HUES64 (cell line): Measurements from ENCODE around the gene CTDP1.

Source experiments
- H3K27ac ChIP-seq: 2 replicates; pipeline ENCODE4 v1.7.0; 2013; ENCODE audit warnings: low read depth, low read length, inconsistent platforms
- H3K27me3 ChIP-seq: 2 replicates; pipeline ENCODE4 v1.6.1; 2013; ENCODE audit warnings: mild to moderate bottlenecking, low read length; ENCODE audit not compliant: insufficient read depth
- H3K36me3 ChIP-seq: 2 replicates; pipeline ENCODE4 v1.6.1; 2013; ENCODE audit warnings: mild to moderate bottlenecking, low read length; ENCODE audit not compliant: insufficient read depth
- H3K4me1 ChIP-seq: 2 replicates; pipeline ENCODE4 v1.6.1; 2013; ENCODE audit warnings: mild to moderate bottlenecking, low read length, moderate library complexity; ENCODE audit not compliant: insufficient read depth
- H3K4me3 ChIP-seq: 2 replicates; pipeline ENCODE4 v1.5.1; 2013; ENCODE audit warnings: mild to moderate bottlenecking, low read length, moderate library complexity
- H3K9ac ChIP-seq: 2 replicates; pipeline ENCODE4 v1.6.1; 2013; ENCODE audit warnings: mild to moderate bottlenecking, low read depth, low read length
- H3K9me3 ChIP-seq: 2 replicates; pipeline ENCODE4 v1.6.1; 2013; ENCODE audit warnings: low read depth, low read length; ENCODE audit not compliant: insufficient read depth
- WGBS: fragments of 150-250, 120-280 bp; methylation state at CpG from one replicate; pipeline ENCODE4 v1.1.7; 2013; ENCODE audit warnings: missing lambda C conversion rate; 5-methylcytosine and 5-hydroxymethylcytosine counted together

Gene CTDP1

DNA sequence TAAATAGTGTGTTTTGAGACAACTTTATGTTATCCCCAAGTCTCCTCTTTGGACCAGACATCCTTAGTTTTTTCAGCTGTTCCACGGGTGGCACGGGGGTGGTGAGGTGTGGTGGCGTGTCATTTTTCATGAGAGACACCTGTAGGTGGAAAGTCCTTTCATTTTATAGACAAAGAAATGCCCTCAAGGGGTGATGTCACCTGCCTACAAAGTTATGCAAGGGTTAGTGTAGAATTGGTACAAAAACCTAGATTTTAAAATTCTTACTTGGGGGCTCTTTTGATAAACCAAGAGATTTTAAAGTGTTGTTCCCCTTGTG, 15.3 kb downstream of the CTDP1 start:
- no peaks in the 10 kb centered on the region for H3K9me3 ChIP-seq

DNA sequence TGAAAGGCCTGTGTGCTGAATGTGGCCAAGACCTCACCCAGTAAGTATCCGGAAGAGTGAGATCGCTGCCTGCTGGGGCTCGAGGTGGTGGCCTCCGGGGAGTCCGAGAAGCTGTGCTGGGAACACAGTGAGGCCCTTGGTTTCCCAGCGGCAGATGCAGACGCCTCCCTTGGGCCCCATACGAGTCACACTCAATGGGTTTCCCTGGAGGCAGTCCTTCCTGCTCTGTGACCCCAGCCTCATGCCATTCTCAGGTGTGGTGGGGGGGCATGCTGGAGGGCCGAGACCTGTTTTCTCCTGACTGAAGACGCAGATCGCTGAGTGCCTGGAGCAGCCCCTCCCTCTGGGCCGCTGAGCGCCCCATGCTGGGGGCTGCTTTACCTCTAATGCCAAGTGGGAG, 15.7 kb downstream of the CTDP1 start:
- H3K27me3 ChIP-seq: no peaks in the 10 kb centered on the region
- H3K36me3 ChIP-seq: peaks cover 42% of the 10 kb centered on the region
- H3K9me3 ChIP-seq: no peaks in the 10 kb centered on the region
- WGBS: 84% methylated on average over 13 of the region's 13 CpGs
- H3K9ac ChIP-seq: no peak overlapping the region
- H3K27ac ChIP-seq: no peak overlapping the region
- no peaks in the 10 kb centered on the region for H3K4me1 ChIP-seq
- H3K4me3 ChIP-seq: no peak overlapping the region

More for the DNA sequence above, 15.3 kb downstream of the CTDP1 start:
- Histone ChIP-seq H3K4me1 (no peaks in the 10 kb centered on the region), H3K27me3 (no peaks in the 10 kb centered on the region), H3K36me3 (peaks cover 38% of the 10 kb centered on the region), H3K9ac (no peak overlapping the region), H3K4me3 (no peak overlapping the region), H3K27ac (no peak overlapping the region)
- WGBS: 81% methylated on average over 3 of the region's 3 CpGs

- Histone ChIP-seq H3K4me3 (no peak overlapping the region), H3K27ac (no peak overlapping the region), H3K36me3 (peaks cover 50% of the 10 kb centered on the region), H3K27me3 (no peaks in the 10 kb centered on the region), H3K9ac (no peak overlapping the region), H3K9me3 (no peaks in the 10 kb centered on the region), H3K4me1 (no peaks in the 10 kb centered on the region)
- WGBS: 94% methylated on average over 53 of the region's 53 CpGs
Observed at GRCh38 chr18:79695856-79696850, 16.6 kb downstream of the CTDP1 start.

DNA sequence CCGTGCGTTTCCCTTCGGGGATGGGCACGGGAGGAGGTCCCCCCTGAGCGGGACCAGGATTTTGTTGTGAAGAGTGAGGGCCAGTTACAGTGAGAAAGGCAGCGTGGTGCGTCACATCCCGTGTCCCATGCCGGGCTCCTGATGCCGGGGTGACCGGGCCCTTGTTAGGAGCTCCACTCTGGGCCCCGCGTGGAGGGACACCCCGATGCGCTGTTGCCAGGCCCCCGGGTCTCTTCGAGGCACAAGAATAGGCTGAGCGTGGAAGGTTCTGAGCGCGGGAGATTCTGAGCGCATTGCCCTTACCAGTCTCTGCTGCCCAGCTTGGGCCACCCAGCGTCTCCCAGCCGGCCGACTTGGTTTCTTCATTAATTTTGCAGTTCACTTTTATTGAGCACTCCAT, 17.6 kb downstream of the CTDP1 start:
- H3K4me3 ChIP-seq: no peak overlapping the region
- H3K9ac ChIP-seq: no peak overlapping the region
- no peaks in the 10 kb centered on the region for H3K9me3 ChIP-seq
- no peaks in the 10 kb centered on the region for H3K4me1 ChIP-seq
- WGBS: 94% methylated on average over 24 of the region's 24 CpGs
- H3K27me3 ChIP-seq: no peaks in the 10 kb centered on the region
- peaks cover 53% of the 10 kb centered on the region for H3K36me3 ChIP-seq
- H3K27ac ChIP-seq: no peak overlapping the region

DNA sequence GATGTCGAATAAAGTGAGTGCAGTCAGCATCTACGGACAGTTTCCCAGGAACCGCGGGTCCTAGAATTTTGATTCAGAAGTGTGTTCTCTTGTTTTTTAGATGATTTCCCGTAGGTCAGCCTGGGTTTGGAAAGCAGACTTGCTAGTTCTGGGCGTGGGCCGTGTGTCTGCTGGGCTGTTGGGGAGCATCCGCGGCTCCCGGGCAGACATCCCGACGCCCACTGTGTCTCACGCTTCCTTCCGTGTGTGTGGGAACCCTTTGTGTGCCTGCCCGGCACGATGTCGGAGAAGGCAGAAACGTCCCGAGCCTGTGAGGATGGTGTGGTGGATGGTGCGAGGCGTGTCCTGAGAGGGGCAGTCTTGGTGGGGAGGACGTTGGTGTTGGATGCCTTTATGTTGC, 18.4 kb downstream of the CTDP1 start:
- H3K4me3 ChIP-seq: no peak overlapping the region
- no peak overlapping the region for H3K9ac ChIP-seq
- no peaks in the 10 kb centered on the region for H3K4me1 ChIP-seq
- H3K36me3 ChIP-seq: peaks cover 56% of the 10 kb centered on the region
- H3K9me3 ChIP-seq: no peaks in the 10 kb centered on the region
- H3K27me3 ChIP-seq: no peaks in the 10 kb centered on the region
- 96% methylated on average over 22 of the region's 22 CpGs for WGBS
- no peak overlapping the region for H3K27ac ChIP-seq

DNA sequence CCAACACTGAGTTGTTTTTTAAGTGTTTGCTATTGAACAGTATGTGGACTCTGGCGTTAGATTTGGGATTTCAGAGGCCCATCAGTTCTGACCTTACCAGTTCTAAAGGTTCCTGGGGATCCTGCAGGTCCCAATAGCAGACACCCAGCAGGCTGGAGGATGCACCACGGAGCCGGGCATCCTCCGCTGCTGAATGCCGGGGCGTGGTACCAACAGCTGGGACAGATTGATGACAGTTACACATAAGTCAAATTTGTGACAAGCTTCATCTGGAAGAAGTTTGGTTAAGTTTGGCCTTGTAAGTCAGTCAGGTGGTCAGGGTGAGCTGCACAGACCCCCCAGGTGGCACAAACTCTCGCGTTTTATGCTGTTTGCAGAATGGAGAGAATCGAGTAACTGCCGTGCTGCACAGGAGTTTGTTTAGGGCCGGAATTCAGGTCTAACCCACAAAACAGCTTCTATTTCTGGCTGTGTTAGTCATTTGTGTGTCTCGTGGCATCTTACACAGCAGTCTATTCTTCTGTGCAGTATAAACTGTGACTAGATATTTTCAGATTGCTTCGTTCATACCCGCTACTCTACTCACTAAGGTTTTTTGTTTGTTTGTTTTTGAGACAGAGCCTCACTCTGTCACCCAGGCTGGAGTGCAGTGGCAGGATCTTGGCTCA, 19.2 kb downstream of the CTDP1 start:
- H3K36me3 ChIP-seq: peaks cover 64% of the 10 kb centered on the region
- no peak overlapping the region for H3K9ac ChIP-seq
- H3K27me3 ChIP-seq: no peaks in the 10 kb centered on the region
- no peak overlapping the region for H3K27ac ChIP-seq
- WGBS: 98% methylated on average over 14 of the region's 14 CpGs
- no peaks in the 10 kb centered on the region for H3K4me1 ChIP-seq
- no peak overlapping the region for H3K4me3 ChIP-seq
- H3K9me3 ChIP-seq: no peaks in the 10 kb centered on the region

DNA sequence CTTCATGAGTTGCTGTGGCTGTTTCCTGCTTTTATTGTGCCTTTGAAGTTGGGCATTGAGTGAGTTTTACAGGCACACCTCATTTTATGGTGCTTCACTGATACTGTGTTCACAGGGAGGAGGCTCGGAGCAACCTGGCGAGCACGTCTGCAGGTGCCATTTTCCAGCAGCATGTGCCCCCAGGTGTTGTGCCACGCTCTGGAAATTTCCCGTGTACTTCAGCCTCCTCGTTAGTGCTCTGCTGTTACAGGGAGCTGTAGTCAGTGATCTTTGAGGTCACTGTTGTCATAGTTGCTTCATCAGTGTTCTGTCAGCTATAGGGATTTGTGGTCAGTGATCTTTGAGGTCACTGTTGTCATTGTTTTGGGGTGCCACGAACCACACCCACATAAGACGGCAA, 20.1 kb downstream of the CTDP1 start:
- no peaks in the 10 kb centered on the region for H3K4me1 ChIP-seq
- no peak overlapping the region for H3K27ac ChIP-seq
- 95% methylated on average over 8 of the region's 8 CpGs for WGBS
- no peaks in the 10 kb centered on the region for H3K27me3 ChIP-seq
- no peaks in the 10 kb centered on the region for H3K9me3 ChIP-seq
- no peak overlapping the region for H3K4me3 ChIP-seq
- H3K36me3 ChIP-seq: peaks cover 72% of the 10 kb centered on the region
- H3K9ac ChIP-seq: no peak overlapping the region

DNA sequence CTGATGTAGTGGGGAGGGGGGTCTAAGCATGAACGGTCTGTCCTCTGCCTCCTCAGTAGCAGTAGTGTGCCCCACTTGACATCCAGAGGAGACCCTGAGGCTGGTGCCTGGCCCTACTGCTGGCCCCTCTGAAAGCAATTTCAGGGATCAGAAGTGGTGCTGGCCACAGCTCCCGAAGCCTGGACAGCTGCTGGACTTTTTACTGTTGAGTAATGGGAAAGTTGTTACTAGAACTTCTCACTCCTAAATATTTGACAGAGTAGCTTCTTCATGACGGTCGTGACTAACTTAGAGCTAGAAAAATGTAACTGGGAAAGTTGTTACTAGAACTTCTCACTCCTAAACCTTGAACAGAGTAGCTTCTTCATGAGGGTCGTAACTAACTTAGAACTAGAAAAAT, 23.3 kb downstream of the CTDP1 start:
- H3K36me3 ChIP-seq: peaks cover 83% of the 10 kb centered on the region
- no peak overlapping the region for H3K4me3 ChIP-seq
- no peaks in the 10 kb centered on the region for H3K9me3 ChIP-seq
- WGBS: 82% methylated on average over 5 of the region's 5 CpGs
- no peak overlapping the region for H3K27ac ChIP-seq
- H3K27me3 ChIP-seq: no peaks in the 10 kb centered on the region
- H3K9ac ChIP-seq: no peak overlapping the region
- H3K4me1 ChIP-seq: no peaks in the 10 kb centered on the region

DNA sequence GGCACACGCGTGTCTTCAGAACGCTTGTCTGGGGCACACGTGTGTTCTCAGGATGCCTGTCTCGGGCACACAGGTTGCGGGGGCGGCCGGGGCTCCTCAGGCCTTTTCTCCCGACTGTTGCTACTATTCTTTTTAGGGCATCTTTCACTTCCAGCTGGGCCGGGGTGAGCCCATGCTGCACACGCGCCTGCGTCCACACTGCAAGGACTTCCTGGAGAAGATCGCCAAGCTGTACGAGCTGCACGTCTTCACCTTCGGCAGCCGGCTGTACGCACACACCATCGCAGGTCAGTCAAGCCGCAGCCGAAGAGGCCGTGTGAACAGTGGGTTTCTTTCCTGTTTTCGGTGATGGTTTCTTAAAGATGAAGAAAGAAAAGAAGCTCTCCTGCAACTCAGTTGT, 25.0 kb downstream of the CTDP1 start:
- H3K27ac ChIP-seq: no peak overlapping the region
- H3K4me1 ChIP-seq: no peaks in the 10 kb centered on the region
- H3K36me3 ChIP-seq: peaks cover 83% of the 10 kb centered on the region
- no peak overlapping the region for H3K9ac ChIP-seq
- H3K4me3 ChIP-seq: no peak overlapping the region
- H3K27me3 ChIP-seq: no peaks in the 10 kb centered on the region
- no peaks in the 10 kb centered on the region for H3K9me3 ChIP-seq
- 96% methylated on average over 24 of the region's 24 CpGs for WGBS

- H3K27me3 ChIP-seq: no peaks in the 10 kb centered on the region
- H3K27ac ChIP-seq: no peak overlapping the region
- no peaks in the 10 kb centered on the region for H3K9me3 ChIP-seq
- no peak overlapping the region for H3K4me3 ChIP-seq
- H3K4me1 ChIP-seq: no peaks in the 10 kb centered on the region
- H3K36me3 ChIP-seq: peaks cover 82% of the 10 kb centered on the region
- no peak overlapping the region for H3K9ac ChIP-seq
- WGBS: 96% methylated on average over 28 of the region's 28 CpGs
Observed at GRCh38 chr18:79705272-79705671, 25.7 kb downstream of the CTDP1 start.

DNA sequence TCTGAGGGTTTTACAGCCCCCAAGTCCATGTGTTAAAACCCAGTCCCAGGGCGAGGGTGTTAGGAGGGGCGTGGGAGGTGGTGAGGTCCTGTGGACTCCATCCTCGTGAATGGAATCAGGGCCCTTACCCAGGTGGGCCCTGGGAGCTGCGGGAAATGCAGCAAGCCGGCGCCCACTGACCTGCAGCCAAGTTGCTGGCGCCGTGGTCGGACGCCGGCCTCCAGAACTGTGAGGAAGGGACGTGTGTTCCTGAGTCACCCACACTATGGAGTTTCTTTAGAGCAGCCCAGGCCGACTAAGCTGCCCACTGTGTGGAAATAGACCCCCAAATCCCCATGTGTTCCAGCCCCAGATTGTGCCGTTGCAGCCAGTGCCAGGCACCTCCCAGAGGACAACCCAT, 26.4 kb downstream of the CTDP1 start:
- Histone ChIP-seq H3K27me3 (no peaks in the 10 kb centered on the region), H3K9me3 (no peaks in the 10 kb centered on the region), H3K9ac (no peak overlapping the region), H3K4me1 (no peaks in the 10 kb centered on the region), H3K27ac (no peak overlapping the region), H3K36me3 (peaks cover 79% of the 10 kb centered on the region), H3K4me3 (no peak overlapping the region)
- 94% methylated on average over 14 of the region's 14 CpGs for WGBS
